A549 (cell line): ENCODE measurements around the gene CELSR1. TPM values are rescaled to one million over a fixed set of nuclear protein-coding genes. Genes with fewer than 3 reads are reported as not detected.

ENCODE experiments used
- ATAC-seq, 2 experiments: fragments of 200-7000 bp in 1 of 2; fragments of >200 bp in 1 of 2; cut with Nextera tagmentation in 1 of 2; cut with Tn5 transposase in 1 of 2; 3 replicates each; pipeline versions ENCODE4 v1.8.0 to v1.9.1; 2018 to 2020; ENCODE audit warnings: mild to moderate bottlenecking in 1 of 2, moderate library complexity in 1 of 2
- CTCF ChIA-PET: fragments of 300-600 bp; sonication (Branson Sonifier 250); formaldehyde crosslinking; extraction: SDS; loops from one replicate; lab custom pipeline; 2021; ENCODE audit warnings: antibody characterized with exemption, inconsistent platforms; lab: Yijun Ruan, JAX
- POLR2A ChIA-PET: fragments of 350-600 bp; formaldehyde crosslinking; extraction: SDS; loops from one replicate; lab custom pipeline; 2021; ENCODE audit warnings: antibody characterized with exemption, inconsistent platforms; lab: Yijun Ruan, JAX
- DNase-seq, 2 experiments: peaks; one replicate each; pipeline versions ENCODE4 v3.0.0 to v3.0.0-alpha.2; 2011 to 2016; ENCODE audit warnings: low read depth in 1 of 2, low spot score in 1 of 2
- FAIRE-seq: peaks from 2 replicates; lab custom pipeline; 2011; peaks lifted over from hg19 to GRCh38; lab: Jason Lieb, UNC
- H3K27ac ChIP-seq, 2 experiments: fragments of >200 bp; sonication (Bioruptor Twin); formaldehyde crosslinking; 3 replicates each; pipeline ENCODE4 v1.5.1; 2016 to 2017
- H3K4me1 ChIP-seq: fragments of >200 bp; sonication (Bioruptor Twin); formaldehyde crosslinking; 3 replicates; pipeline ENCODE4 v1.6.1; 2016
- H3K4me2 ChIP-seq: fragments of >200 bp; sonication (Bioruptor Twin); formaldehyde crosslinking; 3 replicates; pipeline ENCODE4 v1.6.1; 2016
- H3K4me3 ChIP-seq: fragments of >200 bp; sonication (Bioruptor Twin); formaldehyde crosslinking; 3 replicates; pipeline ENCODE4 v1.5.1; 2016
- H3K9me3 ChIP-seq: fragments of >200 bp; sonication (Bioruptor Twin); formaldehyde crosslinking; 3 replicates; pipeline ENCODE4 v1.6.1; 2016
- ATOH8 ChIP-seq: fragments of 250-450 bp; sonication (Bioruptor Pico); IDR thresholded peaks from 2 replicates; pipeline ENCODE4 v1.5.0; 2020; ENCODE audit warnings: low read depth, mild to moderate bottlenecking, moderate library complexity
- BHLHE40 ChIP-seq: IDR thresholded peaks from 2 replicates; pipeline ENCODE4 v1.6.1; 2012; ENCODE audit warnings: low read depth, low read length, inconsistent platforms
- CBX2 ChIP-seq: fragments of 200-600 bp; sonication (generic); IDR thresholded peaks from 2 replicates; pipeline ENCODE4 v1.6.1; 2016; ENCODE audit warnings: low read depth, mild to moderate bottlenecking, borderline replicate concordance
- CHD4 ChIP-seq: fragments of 200-600 bp; sonication (generic); IDR thresholded peaks from 2 replicates; pipeline ENCODE4 v1.6.1; 2016; ENCODE audit warnings: antibody characterized with exemption, mild to moderate bottlenecking, borderline replicate concordance
- E2F6 ChIP-seq: IDR thresholded peaks from 2 replicates; pipeline ENCODE4 v1.6.1; 2012; ENCODE audit warnings: low read depth, borderline replicate concordance
- FOSB ChIP-seq: fragments of 250-450 bp; sonication (Bioruptor Pico); IDR thresholded peaks from 2 replicates; pipeline ENCODE4 v1.5.0; 2020; ENCODE audit warnings: mild to moderate bottlenecking, moderate library complexity
- FOSL2 ChIP-seq, 2 experiments: fragments of 450-650 bp in 1 of 2; fragments of >200 bp in 1 of 2; sonication (Bioruptor Twin) in 1 of 2; formaldehyde crosslinking; IDR thresholded peaks; 2 replicates each; pipeline versions ENCODE4 v1.5.0 to v1.6.1; 2016 to 2020; ENCODE audit warnings: mild to moderate bottlenecking in 1 of 2, moderate library complexity in 1 of 2
- HOXB13 ChIP-seq: fragments of 250-450 bp; sonication (Bioruptor Pico); IDR thresholded peaks from 2 replicates; pipeline ENCODE4 v1.5.0; 2020; ENCODE audit warnings: low read depth, mild to moderate bottlenecking, moderate library complexity
- HOXB5 ChIP-seq: fragments of 250-450 bp; sonication (Bioruptor Pico); IDR thresholded peaks from 2 replicates; pipeline ENCODE4 v1.5.0; 2020; ENCODE audit warnings: mild to moderate bottlenecking, moderate library complexity
- KDM1A ChIP-seq: fragments of 200-600 bp; sonication (generic); IDR thresholded peaks from 2 replicates; pipeline ENCODE4 v1.6.1; 2016; ENCODE audit warnings: low read depth, mild to moderate bottlenecking
- MAZ ChIP-seq: fragments of 150-350 bp; IDR thresholded peaks from 2 replicates; pipeline ENCODE4 v1.6.1; 2014; ENCODE audit warnings: antibody characterized with exemption, low read depth, low read length, borderline replicate concordance
- NFE2L2 ChIP-seq: fragments of 150-350 bp; conservative IDR thresholded peaks from 2 replicates; pipeline ENCODE4 v1.6.1; 2014; ENCODE audit warnings: low read length
- PBX3 ChIP-seq: IDR thresholded peaks from 2 replicates; pipeline ENCODE4 v1.6.1; 2012
- PHF8 ChIP-seq: fragments of 200-600 bp; sonication (generic); IDR thresholded peaks from 2 replicates; pipeline ENCODE4 v1.6.1; 2016; ENCODE audit warnings: low read depth, mild to moderate bottlenecking, antibody characterized with exemption, moderate library complexity, borderline replicate concordance
- POLR2AphosphoS2 ChIP-seq: conservative IDR thresholded peaks from 2 replicates; pipeline ENCODE4 v1.6.1; 2012; ENCODE audit warnings: low read length, improper control_type of control experiment, inconsistent platforms
- RAD21 ChIP-seq, 2 experiments: fragments of >200 bp in 1 of 2; sonication (Bioruptor Twin) in 1 of 2; formaldehyde crosslinking in 1 of 2; IDR thresholded peaks in 1 of 2; conservative IDR thresholded peaks in 1 of 2; 2 replicates in 1 of 2; 3 replicates in 1 of 2; pipeline ENCODE4 v1.6.1; 2012 to 2018; ENCODE audit warnings: inconsistent platforms in 1 of 2
- RARB ChIP-seq: fragments of 250-450 bp; sonication (Bioruptor Pico); IDR thresholded peaks from 2 replicates; pipeline ENCODE4 v1.8.0; 2021; ENCODE audit warnings: mild to moderate bottlenecking, moderate library complexity
- RFX5 ChIP-seq: fragments of 450-650 bp; IDR thresholded peaks from 2 replicates; pipeline ENCODE4 v1.7.1; 2014; ENCODE audit warnings: antibody characterized with exemption, mild to moderate bottlenecking, moderate library complexity
- RNF2 ChIP-seq: fragments of 200-600 bp; sonication (generic); IDR thresholded peaks from 2 replicates; pipeline ENCODE4 v1.6.1; 2016; ENCODE audit warnings: low read depth, mild to moderate bottlenecking, antibody characterized with exemption, moderate library complexity, borderline replicate concordance
- SREBF2 ChIP-seq: fragments of 450-650 bp; IDR thresholded peaks from 2 replicates; pipeline ENCODE4 v1.6.1; 2014; ENCODE audit warnings: mild to moderate bottlenecking, moderate library complexity
- TFCP2L1 ChIP-seq: fragments of 250-450 bp; sonication (Bioruptor Pico); IDR thresholded peaks from 2 replicates; pipeline ENCODE4 v1.5.0; 2021; ENCODE audit warnings: mild to moderate bottlenecking
- TP53 ChIP-seq: fragments of 250-450 bp; sonication (Bioruptor Pico); IDR thresholded peaks from 2 replicates; pipeline ENCODE4 v1.5.0; 2021; ENCODE audit warnings: mild to moderate bottlenecking, moderate library complexity
- ZC3H11A ChIP-seq: fragments of 450-650 bp; IDR thresholded peaks from 2 replicates; pipeline ENCODE4 v1.6.1; 2014; ENCODE audit warnings: antibody characterized with exemption, mild to moderate bottlenecking
- WGBS: methylation state at CpG from one replicate; pipeline ENCODE4 v1.1.6; 2017; ENCODE audit errors: missing lambda C conversion rate; 5-methylcytosine and 5-hydroxymethylcytosine counted together
- polyA plus RNA-seq, 4 experiments: library from polyadenylated mRNA; depleted of rRNA in 3 of 4; stranded (reverse); fragments of >200 nt; fragmentation: RNase III in 1 of 4; extraction: RNeasy Plus Mini Kit Qiagen cat#74134 plus additional on column Dnase treatment in 1 of 4; gene quantifications; 2 replicates in 3 of 4; 3 replicates in 1 of 4; pipeline ENCODE4 v1.2.3, GENCODE V29; 2011 to 2017
- TF ChIP-seq, protein P1 (sequence below): fragments of >200 bp; sonication (Bioruptor Twin); formaldehyde crosslinking; IDR thresholded peaks from 3 replicates; pipeline ENCODE4 v1.6.1; 2016
- TF ChIP-seq, protein P2 (sequence below): fragments of 450-650 bp; IDR thresholded peaks from 2 replicates; pipeline ENCODE4 v1.6.1; 2014; ENCODE audit warnings: antibody characterized with exemption

The CELSR1 gene
- polyA plus RNA-seq, 2 of the 4 experiments (the other 2 are of a cell fraction) = 15.3 to 31.8 TPM

GRCh38 chr22:46393873-46394272 lies 143.5 kb downstream of the CELSR1 start:
- DNase-seq (no peak), ATAC-seq (no peak), FAIRE-seq (no peak)
- CTCF ChIA-PET = interaction anchor here (1.4 to 5.0 kb wide), 2 partner anchors 22 to 27 kb away, joined by 3 to 18 read pairs; no protein-coding TSS in a partner anchor
- TF ChIP-seq HOXB5 (CRISPR knock-in tag) (no peak), FOSB (CRISPR knock-in tag) (no peak), BHLHE40 (no peak), RFX5 (no peak), E2F6 (no peak), ZC3H11A (no peak), PHF8 (no peak), ATOH8 (CRISPR knock-in tag) (no peak), TP53 (CRISPR knock-in tag) (no peak), NFE2L2 (no peak), FOSL2 (IDR thresholded peaks at IDR 0.05) (no peak), FOSL2 (CRISPR knock-in tag; IDR thresholded peaks at IDR 0.05) (no peak), RNF2 (no peak), CBX2 (no peak)
- TF ChIP-seq, protein P1, sequence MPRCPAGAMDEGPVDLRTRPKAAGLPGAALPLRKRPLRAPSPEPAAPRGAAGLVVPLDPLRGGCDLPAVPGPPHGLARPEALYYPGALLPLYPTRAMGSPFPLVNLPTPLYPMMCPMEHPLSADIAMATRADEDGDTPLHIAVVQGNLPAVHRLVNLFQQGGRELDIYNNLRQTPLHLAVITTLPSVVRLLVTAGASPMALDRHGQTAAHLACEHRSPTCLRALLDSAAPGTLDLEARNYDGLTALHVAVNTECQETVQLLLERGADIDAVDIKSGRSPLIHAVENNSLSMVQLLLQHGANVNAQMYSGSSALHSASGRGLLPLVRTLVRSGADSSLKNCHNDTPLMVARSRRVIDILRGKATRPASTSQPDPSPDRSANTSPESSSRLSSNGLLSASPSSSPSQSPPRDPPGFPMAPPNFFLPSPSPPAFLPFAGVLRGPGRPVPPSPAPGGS = no peak
- TF ChIP-seq, protein P2, sequence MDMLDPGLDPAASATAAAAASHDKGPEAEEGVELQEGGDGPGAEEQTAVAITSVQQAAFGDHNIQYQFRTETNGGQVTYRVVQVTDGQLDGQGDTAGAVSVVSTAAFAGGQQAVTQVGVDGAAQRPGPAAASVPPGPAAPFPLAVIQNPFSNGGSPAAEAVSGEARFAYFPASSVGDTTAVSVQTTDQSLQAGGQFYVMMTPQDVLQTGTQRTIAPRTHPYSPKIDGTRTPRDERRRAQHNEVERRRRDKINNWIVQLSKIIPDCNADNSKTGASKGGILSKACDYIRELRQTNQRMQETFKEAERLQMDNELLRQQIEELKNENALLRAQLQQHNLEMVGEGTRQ = no peak
- Histone ChIP-seq H3K9me3 (no peaks in the 10 kb centered on the region), H3K4me2 (no peak overlapping the region), H3K27ac (no peak overlapping the region), H3K4me1 (no peaks in the 10 kb centered on the region), H3K4me3 (no peak overlapping the region)
- POLR2A ChIA-PET = no interaction called here
- 92% methylated on average over 11 of the region's 14 CpGs for WGBS

GRCh38 chr22:46392137-46392844 lies 145.1 kb downstream of the CELSR1 start:
- DNase-seq (no peak), ATAC-seq (no peak), FAIRE-seq (no peak)
- Histone ChIP-seq H3K9me3 (no peaks in the 10 kb centered on the region), H3K27ac (no peak overlapping the region), H3K4me2 (no peak overlapping the region), H3K4me3 (no peak overlapping the region), H3K4me1 (no peaks in the 10 kb centered on the region)
- WGBS = 84% methylated on average over 16 of the region's 16 CpGs
- ChIA-PET CTCF (interaction anchor here (0.9 to 5.0 kb wide), 5 partner anchors 9 to 150 kb away, joined by 4 to 18 read pairs (median 6); no protein-coding TSS in a partner anchor), POLR2A (no interaction called here)
- no peak for TF ChIP-seq RARB (CRISPR knock-in tag)
- TF ChIP-seq TFCP2L1 (CRISPR knock-in tag) = no peak
- no peak for TF ChIP-seq HOXB13
- TF ChIP-seq, protein P1 = no peak
- no peak for TF ChIP-seq PBX3
- no peak for TF ChIP-seq SREBF2
- TF ChIP-seq RAD21 (conservative IDR thresholded peaks at IDR 0.05 in 1 of 2, IDR thresholded peaks at IDR 0.05 in 1 of 2) = no peak
- no peak for TF ChIP-seq RFX5
- no peak for TF ChIP-seq TP53 (CRISPR knock-in tag)
- no peak for TF ChIP-seq POLR2AphosphoS2
- no peak for TF ChIP-seq MAZ
- no peak for TF ChIP-seq CHD4
- TF ChIP-seq, protein P2 = no peak
- no peak for TF ChIP-seq KDM1A
